Activated CD8-positive, alpha-beta memory T cell treated with anti-CD3 and anti-CD28 coated beads, Interleukin-2, amount 10 ng/mL, durations not matched to agents 7 days and 5 days (primary cell): ENCODE results near the gene UGT1A6. TPM values are rescaled to one million over a fixed set of nuclear protein-coding genes. Genes with fewer than 3 reads are reported as not detected.
A peak's percentile ranks its signal among the peaks of the same experiment; 100 is the strongest.
"Not testable (repeated sequence)": the region's sequence is repeated elsewhere in the genome, so short reads cannot be mapped to it uniquely, and the experiment has no call there.

Source experiments
- ATAC-seq: fragments of 150-1000 bp; cut with Tn5 transposase; one replicate; pipeline ENCODE4 v1.10.0; 2021; ENCODE audit warnings: moderate library complexity
- CTCF ChIA-PET: fragments of 350-600 bp; sonication (Branson Sonifier 250); formaldehyde crosslinking; loops from one replicate; lab custom pipeline; 2021; ENCODE audit warnings: antibody characterized with exemption; lab: Charles Lee
- DNase-seq: peaks from one replicate; pipeline ENCODE4 v3.0.0-alpha.2; 2020
- H3K27ac Mint-ChIP-seq: one replicate; pipeline ENCODE4 v1.8.0; 2021; ENCODE audit warnings: mild to moderate bottlenecking, mixed read lengths
- H3K27me3 Mint-ChIP-seq: one replicate; pipeline ENCODE4 v1.8.0; 2021; ENCODE audit warnings: mixed read lengths
- H3K36me3 Mint-ChIP-seq: one replicate; pipeline ENCODE4 v1.8.0; 2021; ENCODE audit warnings: mild to moderate bottlenecking, mixed read lengths
- H3K4me1 Mint-ChIP-seq: one replicate; pipeline ENCODE4 v1.8.0; 2021; ENCODE audit warnings: mixed read lengths
- H3K4me3 Mint-ChIP-seq: one replicate; pipeline ENCODE4 v1.8.0; 2021; ENCODE audit warnings: mild to moderate bottlenecking, moderate library complexity, mixed read lengths
- H3K9me3 Mint-ChIP-seq: one replicate; pipeline ENCODE4 v1.8.0; 2022; ENCODE audit warnings: low read depth, mixed read lengths
- total RNA-seq, 2 experiments: library from RNA; stranded (reverse); gene quantifications; one replicate each; pipeline ENCODE4 v1.2.3, GENCODE V29; 2021

Gene UGT1A6
- total RNA-seq, 2 experiments from 2014 or later = not detected

DNA sequence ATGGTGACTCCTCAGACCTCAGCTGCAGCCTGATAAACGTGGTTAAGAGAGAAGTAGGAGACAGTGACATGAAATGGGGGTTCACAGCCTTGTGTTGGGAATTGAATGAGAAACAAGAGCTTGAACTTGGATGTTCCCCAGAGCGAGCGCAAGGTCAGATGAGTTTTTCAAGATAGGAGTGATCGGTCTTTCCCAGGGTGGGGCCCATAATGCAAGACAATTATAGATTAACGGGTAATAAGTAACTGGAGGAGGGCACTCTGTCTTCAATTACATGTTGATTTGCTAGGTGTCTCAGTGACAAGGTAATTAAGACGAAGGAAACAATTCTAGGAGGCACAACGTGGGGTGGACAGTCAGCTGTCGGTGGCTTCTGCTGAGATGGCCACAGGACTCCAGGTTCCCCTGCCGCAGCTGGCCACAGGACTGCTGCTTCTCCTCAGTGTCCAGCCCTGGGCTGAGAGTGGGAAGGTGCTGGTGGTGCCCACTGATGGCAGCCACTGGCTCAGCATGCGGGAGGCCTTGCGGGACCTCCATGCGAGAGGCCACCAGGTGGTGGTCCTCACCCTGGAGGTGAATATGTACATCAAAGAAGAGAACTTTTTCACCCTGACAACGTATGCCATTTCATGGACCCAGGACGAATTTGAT is 20.0 kb downstream of the UGT1A6 start, which contains the start of gene UGT1A5:
UGT1A5 (plus strand) TSS at position 297 of the 651 bp plus-strand sequence; CDS start at position 382, 85 bp downstream.
- H3K4me1 Mint-ChIP-seq = peaks cover 13% of the 10 kb centered on the region
- no peak within 1 kb of the TSS for H3K27ac Mint-ChIP-seq
- CTCF ChIA-PET = interaction anchor here (1.3 to 1.5 kb wide), 2 partner anchors 9 to 148 kb away, joined by 4 to 5 read pairs; no protein-coding TSS in a partner anchor
- H3K9me3 Mint-ChIP-seq = no peaks in the 10 kb centered on the region
- no peak within 1 kb of the TSS for H3K4me3 Mint-ChIP-seq
- ATAC-seq (no peak), DNase-seq (no peak)
- H3K27me3 Mint-ChIP-seq = peaks cover 45% of the 10 kb centered on the region
- H3K36me3 Mint-ChIP-seq = no peaks in the 10 kb centered on the region

DNA sequence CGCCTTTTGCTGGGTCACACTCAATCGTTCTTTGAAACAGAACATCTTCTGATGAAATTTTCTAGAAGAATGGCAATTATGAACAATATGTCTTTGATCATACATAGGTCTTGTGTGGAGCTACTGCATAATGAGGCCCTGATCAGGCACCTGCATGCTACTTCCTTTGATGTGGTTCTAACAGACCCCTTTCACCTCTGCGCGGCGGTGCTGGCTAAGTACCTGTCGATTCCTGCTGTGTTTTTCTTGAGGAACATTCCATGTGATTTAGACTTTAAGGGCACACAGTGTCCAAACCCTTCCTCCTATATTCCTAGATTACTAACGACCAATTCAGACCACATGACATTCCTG is 20.5 kb downstream of the UGT1A6 start:
- H3K4me1 Mint-ChIP-seq = peaks cover 13% of the 10 kb centered on the region
- no peaks in the 10 kb centered on the region for H3K9me3 Mint-ChIP-seq
- no peak for ATAC-seq

GRCh38 chr2:233714121-233714520 is 21.4 kb downstream of the UGT1A6 start:
- DNase-seq (no peak), ATAC-seq (peak; percentile 55)
- Mint-ChIP-seq H3K27me3 (peaks cover 45% of the 10 kb centered on the region), H3K27ac (no peak overlapping the region), H3K4me1 (peaks cover 13% of the 10 kb centered on the region), H3K36me3 (no peaks in the 10 kb centered on the region), H3K4me3 (no peak overlapping the region), H3K9me3 (no peaks in the 10 kb centered on the region)
- CTCF ChIA-PET = no interaction called here

More for the DNA sequence above, 20.5 kb downstream of the UGT1A6 start:
- Mint-ChIP-seq H3K27ac (no peak overlapping the region), H3K36me3 (no peaks in the 10 kb centered on the region), H3K27me3 (peaks cover 45% of the 10 kb centered on the region), H3K4me3 (no peak overlapping the region)
- no peak for DNase-seq
- CTCF ChIA-PET = no interaction called here

GRCh38 chr2:233718552-233718951 is 25.9 kb downstream of the UGT1A6 start, which contains the start of gene UGT1A4:
UGT1A4 (plus strand) TSS chr2:233718736; CDS start chr2:233718821, 85 bp downstream.
- H3K27ac Mint-ChIP-seq = no peak within 1 kb of the TSS
- H3K4me3 Mint-ChIP-seq = no peak within 1 kb of the TSS
- peaks cover 11% of the 10 kb centered on the region for H3K4me1 Mint-ChIP-seq
- CTCF ChIA-PET = no interaction called here
- H3K36me3 Mint-ChIP-seq = no peaks in the 10 kb centered on the region
- no peak for DNase-seq
- no peak for ATAC-seq
- H3K9me3 Mint-ChIP-seq = no peaks in the 10 kb centered on the region
- peaks cover 37% of the 10 kb centered on the region for H3K27me3 Mint-ChIP-seq

DNA sequence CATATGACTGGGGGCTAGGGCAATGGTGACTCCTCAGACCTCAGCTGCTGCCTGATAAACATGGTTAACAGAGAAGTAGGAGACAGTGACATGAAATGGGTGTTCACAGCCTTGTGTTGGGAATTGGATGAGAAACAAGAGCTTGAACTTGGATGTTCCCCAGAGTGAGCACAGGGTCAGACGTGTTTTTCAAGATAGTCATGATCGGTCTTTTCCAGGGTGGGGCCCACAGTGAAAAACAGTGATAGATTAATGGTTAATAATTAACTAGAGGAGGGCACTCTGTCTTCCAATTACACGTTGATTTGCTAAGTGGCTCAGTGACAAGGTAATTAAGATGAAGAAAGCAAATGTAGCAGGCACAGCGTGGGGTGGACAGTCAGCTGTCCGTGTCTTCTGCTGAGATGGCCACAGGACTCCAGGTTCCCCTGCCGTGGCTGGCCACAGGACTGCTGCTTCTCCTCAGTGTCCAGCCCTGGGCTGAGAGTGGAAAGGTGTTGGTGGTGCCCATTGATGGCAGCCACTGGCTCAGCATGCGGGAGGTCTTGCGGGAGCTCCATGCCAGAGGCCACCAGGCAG is 36.1 kb downstream of the UGT1A6 start, which contains the start of gene UGT1A3:
UGT1A3 (plus strand) TSS at position 320 of the 579 bp plus-strand sequence; CDS start at position 405, 85 bp downstream.
- Mint-ChIP-seq H3K27ac (no peak within 1 kb of the TSS), H3K4me3 (no peak within 1 kb of the TSS), H3K36me3 (no peaks in the 10 kb centered on the region), H3K9me3 (no peaks in the 10 kb centered on the region), H3K27me3 (peaks cover 24% of the 10 kb centered on the region), H3K4me1 (no peaks in the 10 kb centered on the region)
- DNase-seq (no peak), ATAC-seq (no peak)
- CTCF ChIA-PET = interaction anchor here (0.6 kb wide), 1 partner anchor 171 kb away, joined by 4 read pairs; no protein-coding TSS in a partner anchor

- H3K36me3 Mint-ChIP-seq = not testable (repeated sequence)
Observed at GRCh38 chr2:233736868-233737653, 44.4 kb downstream of the UGT1A6 start.

GRCh38 chr2:233740870-233741269 is 48.2 kb downstream of the UGT1A6 start:
- no peaks in the 10 kb centered on the region for H3K36me3 Mint-ChIP-seq
- H3K4me1 Mint-ChIP-seq = no peaks in the 10 kb centered on the region
- peaks cover 31% of the 10 kb centered on the region for H3K27me3 Mint-ChIP-seq
- DNase-seq = no peak
- H3K4me3 Mint-ChIP-seq = no peak overlapping the region
- no peak overlapping the region for H3K27ac Mint-ChIP-seq
- ATAC-seq = no peak
- no peaks in the 10 kb centered on the region for H3K9me3 Mint-ChIP-seq
- CTCF ChIA-PET = no interaction called here

More at GRCh38 chr2:233736868-233737653, 44.4 kb downstream of the UGT1A6 start:
- H3K27ac Mint-ChIP-seq, CTCF ChIA-PET, H3K4me1 Mint-ChIP-seq, ATAC-seq, H3K4me3 Mint-ChIP-seq, H3K9me3 Mint-ChIP-seq, DNase-seq: not testable (repeated sequence)
- peaks cover 46% of the 10 kb centered on the region for H3K27me3 Mint-ChIP-seq

DNA sequence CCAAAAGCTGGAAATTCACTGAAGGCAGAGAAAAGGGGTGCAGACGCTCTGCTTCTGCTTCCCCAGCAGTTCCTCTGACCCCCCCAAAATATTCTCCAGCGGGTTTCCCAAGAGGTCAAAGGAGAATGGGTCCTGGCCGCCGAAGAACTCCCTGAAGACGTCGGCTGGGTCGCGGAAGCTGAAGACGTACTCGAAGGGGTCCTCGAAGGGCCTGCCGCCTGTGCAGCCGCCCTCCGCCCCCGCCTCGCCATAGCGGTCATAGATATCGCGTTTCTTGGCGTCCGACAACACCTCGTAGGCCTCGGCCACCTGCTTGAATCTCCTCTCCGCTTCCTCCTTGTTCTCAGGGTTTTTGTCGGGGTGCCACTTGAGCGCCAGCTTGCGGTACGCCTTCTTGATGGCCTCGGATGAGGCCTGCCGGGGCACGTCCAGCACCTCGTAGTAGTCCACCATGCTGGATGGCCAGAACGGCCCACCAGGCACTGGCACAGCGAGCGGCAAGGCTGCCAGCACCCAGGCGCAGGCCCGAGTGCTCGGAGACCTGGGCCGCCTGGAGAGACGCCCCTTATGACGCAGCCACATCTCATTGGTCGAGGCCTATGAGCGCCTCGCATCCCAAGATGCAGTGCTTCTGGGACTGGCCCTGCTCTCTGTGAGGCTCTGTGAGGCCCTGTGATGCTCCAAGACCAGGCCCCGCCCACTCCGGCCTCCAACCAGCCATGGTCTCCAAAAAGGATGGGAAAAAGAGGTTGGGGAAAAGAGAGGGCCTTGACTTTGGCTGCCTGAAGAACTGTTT is 51.0 kb downstream of the UGT1A6 start:
- ATAC-seq = no peak
- CTCF ChIA-PET = no interaction called here

DNA sequence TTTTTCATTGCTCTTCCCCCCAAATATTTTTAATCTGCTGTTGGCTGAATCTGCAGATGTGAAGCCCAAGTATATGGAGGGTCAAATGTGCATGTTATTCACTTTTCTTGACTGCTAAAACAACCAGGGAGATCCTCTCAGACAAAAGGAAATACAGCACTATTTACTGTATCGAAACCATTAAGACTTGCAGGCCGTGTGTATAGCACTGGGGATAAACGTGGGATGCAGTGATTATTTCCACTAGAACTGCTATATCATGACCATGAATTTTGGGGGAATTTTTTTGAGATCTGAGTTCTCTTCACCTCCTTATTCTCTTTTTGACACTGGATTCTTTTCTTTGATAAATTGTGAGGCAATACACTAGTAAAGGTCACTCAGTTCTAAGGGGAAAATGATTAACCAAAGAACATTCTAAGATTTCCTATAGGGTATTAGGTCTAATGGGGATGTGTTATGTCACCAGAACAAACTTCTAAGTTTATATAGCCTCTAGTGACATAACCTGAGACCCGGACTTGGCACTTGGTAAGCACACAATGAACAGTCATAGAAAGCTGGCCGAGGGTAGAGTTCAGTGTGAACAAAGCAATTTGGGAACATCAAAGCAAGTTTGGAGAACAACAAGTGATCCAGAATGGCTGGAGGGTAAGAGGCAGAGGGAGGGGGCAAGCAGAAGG is 52.5 kb downstream of the UGT1A6 start:
- H3K4me1 Mint-ChIP-seq = no peaks in the 10 kb centered on the region
- H3K27ac Mint-ChIP-seq = no peak overlapping the region
- DNase-seq (no peak), ATAC-seq (no peak)
- peaks cover 22% of the 10 kb centered on the region for H3K27me3 Mint-ChIP-seq
- H3K9me3 Mint-ChIP-seq = peaks cover 4% of the 10 kb centered on the region
- H3K4me3 Mint-ChIP-seq = no peak overlapping the region
- CTCF ChIA-PET = no interaction called here
- no peaks in the 10 kb centered on the region for H3K36me3 Mint-ChIP-seq

More for the DNA sequence above, 51.0 kb downstream of the UGT1A6 start:
- no peak overlapping the region for H3K27ac Mint-ChIP-seq
- H3K9me3 Mint-ChIP-seq = no peaks in the 10 kb centered on the region
- H3K4me3 Mint-ChIP-seq = no peak overlapping the region
- no peaks in the 10 kb centered on the region for H3K4me1 Mint-ChIP-seq
- no peaks in the 10 kb centered on the region for H3K36me3 Mint-ChIP-seq
- peaks cover 27% of the 10 kb centered on the region for H3K27me3 Mint-ChIP-seq
- no peak for DNase-seq

- H3K4me3 Mint-ChIP-seq, H3K4me1 Mint-ChIP-seq, H3K27ac Mint-ChIP-seq, CTCF ChIA-PET, H3K36me3 Mint-ChIP-seq, ATAC-seq, H3K9me3 Mint-ChIP-seq, DNase-seq: not testable (repeated sequence)
- H3K27me3 Mint-ChIP-seq = peaks cover 18% of the 10 kb centered on the region
Observed at GRCh38 chr2:233745838-233746237, 53.1 kb downstream of the UGT1A6 start.

GRCh38 chr2:233746475-233747282 is 54.0 kb downstream of the UGT1A6 start:
- H3K27me3 Mint-ChIP-seq = peaks cover 15% of the 10 kb centered on the region
- H3K27ac Mint-ChIP-seq = no peak overlapping the region
- DNase-seq (no peak), ATAC-seq (no peak)
- H3K36me3 Mint-ChIP-seq = no peaks in the 10 kb centered on the region
- H3K4me1 Mint-ChIP-seq = no peaks in the 10 kb centered on the region
- peaks cover 7% of the 10 kb centered on the region for H3K9me3 Mint-ChIP-seq
- CTCF ChIA-PET = no interaction called here
- H3K4me3 Mint-ChIP-seq = no peak overlapping the region

- no peaks in the 10 kb centered on the region for H3K4me1 Mint-ChIP-seq
- CTCF ChIA-PET = no interaction called here
Observed at GRCh38 chr2:233747283-233747544, 54.5 kb downstream of the UGT1A6 start.

More at GRCh38 chr2:233747283-233747544, 54.5 kb downstream of the UGT1A6 start:
- Mint-ChIP-seq H3K36me3 (no peaks in the 10 kb centered on the region), H3K9me3 (peaks cover 7% of the 10 kb centered on the region), H3K27ac (no peak overlapping the region), H3K27me3 (peaks cover 15% of the 10 kb centered on the region), H3K4me3 (no peak overlapping the region)
- no peak for ATAC-seq
- no peak for DNase-seq
